Measurements from ENCODE around the gene HS3ST3A1.

- TF ChIP-seq CTCF (IDR thresholded peaks at IDR 0.05; ENCODE audit: poor library complexity) (no peak), EZH2phosphoT487 (IDR thresholded peaks at IDR 0.05; ENCODE audit: low read depth, severe bottlenecking, unreplicated experiment) (no peak)
These were observed 37.2 kb upstream of the HS3ST3A1 start for GRCh38 chr17:13638855-13639458.
